ENCODE results near the gene TMEM25. TPM values are rescaled to one million over a fixed set of nuclear protein-coding genes. Genes with fewer than 3 reads are reported as not detected.

TMEM25 gene
- total RNA-seq, 4 donors from 2014 or later, result 36.9 to 57.1 (median 51.8) TPM

DNA sequence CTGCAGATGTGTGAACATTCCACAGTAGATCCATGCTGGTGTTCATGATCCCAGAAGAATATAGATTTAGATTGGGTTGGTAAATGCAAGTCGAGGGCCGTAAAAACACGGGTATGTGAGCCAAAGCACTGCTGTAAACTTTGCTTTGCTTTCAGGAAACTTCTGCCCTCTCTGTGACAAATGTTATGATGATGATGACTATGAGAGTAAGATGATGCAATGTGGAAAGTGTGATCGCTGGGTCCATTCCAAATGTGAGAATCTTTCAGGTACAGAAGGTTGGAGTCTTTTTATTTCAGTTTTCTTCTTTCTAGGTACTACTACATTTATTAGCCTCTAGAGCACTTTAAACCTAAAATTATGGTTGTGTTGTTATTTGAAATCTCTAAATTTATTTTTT, 40.0 kb upstream of the TMEM25 start:
- Histone ChIP-seq H3K36me3 (peaks cover 13 to 98% of the 10 kb centered on the region in 2 donors), H3K4me3 (no peak overlapping the region)
- 71 to 75% methylated on average over 4 of the region's 4 CpGs for WGBS, 2 donors (ENCODE audit: low coverage in 1 of 2)

DNA sequence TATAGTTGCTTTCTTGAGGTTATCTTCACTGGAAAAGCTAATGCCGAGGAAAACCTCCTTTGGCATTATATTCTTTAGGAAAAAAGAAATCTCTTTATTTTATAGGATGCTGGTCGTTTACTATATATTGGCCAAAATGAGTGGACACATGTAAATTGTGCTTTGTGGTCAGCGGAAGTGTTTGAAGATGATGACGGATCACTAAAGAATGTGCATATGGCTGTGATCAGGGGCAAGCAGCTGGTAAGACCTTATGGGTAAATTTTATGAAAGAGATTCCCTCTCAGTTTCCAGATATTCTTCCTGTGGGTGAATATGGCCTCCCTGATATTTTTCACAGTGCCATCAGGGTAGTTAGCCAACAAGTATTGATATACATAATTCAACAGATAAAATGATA, 33.2 kb upstream of the TMEM25 start:
- Histone ChIP-seq H3K36me3 (peaks cover 28 to 100% of the 10 kb centered on the region in 2 donors), H3K27ac (no peak overlapping the region), H3K4me1 (no peaks in the 10 kb centered on the region), H3K9me3 (no peaks in the 10 kb centered on the region), H3K27me3 (no peaks in the 10 kb centered on the region), H3K4me3 (no peak overlapping the region)
- no peak for TF ChIP-seq EP300 (IDR thresholded peaks at IDR 0.05)
- TF ChIP-seq, protein P1, sequence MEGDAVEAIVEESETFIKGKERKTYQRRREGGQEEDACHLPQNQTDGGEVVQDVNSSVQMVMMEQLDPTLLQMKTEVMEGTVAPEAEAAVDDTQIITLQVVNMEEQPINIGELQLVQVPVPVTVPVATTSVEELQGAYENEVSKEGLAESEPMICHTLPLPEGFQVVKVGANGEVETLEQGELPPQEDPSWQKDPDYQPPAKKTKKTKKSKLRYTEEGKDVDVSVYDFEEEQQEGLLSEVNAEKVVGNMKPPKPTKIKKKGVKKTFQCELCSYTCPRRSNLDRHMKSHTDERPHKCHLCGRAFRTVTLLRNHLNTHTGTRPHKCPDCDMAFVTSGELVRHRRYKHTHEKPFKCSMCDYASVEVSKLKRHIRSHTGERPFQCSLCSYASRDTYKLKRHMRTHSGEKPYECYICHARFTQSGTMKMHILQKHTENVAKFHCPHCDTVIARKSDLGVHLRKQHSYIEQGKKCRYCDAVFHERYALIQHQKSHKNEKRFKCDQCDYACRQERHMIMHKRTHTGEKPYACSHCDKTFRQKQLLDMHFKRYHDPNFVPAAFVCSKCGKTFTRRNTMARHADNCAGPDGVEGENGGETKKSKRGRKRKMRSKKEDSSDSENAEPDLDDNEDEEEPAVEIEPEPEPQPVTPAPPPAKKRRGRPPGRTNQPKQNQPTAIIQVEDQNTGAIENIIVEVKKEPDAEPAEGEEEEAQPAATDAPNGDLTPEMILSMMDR (IDR thresholded peaks at IDR 0.05), result no peak
- no peak for TF ChIP-seq POLR2A (IDR thresholded peaks at IDR 0.05)
- TF ChIP-seq POLR2AphosphoS5 (IDR thresholded peaks at IDR 0.05), result no peak
- 88 to 90% methylated on average over 4 of the region's 4 CpGs for WGBS, 2 donors (ENCODE audit: low coverage in 1 of 2)
- no peak for ATAC-seq

More for the DNA sequence above, 40.0 kb upstream of the TMEM25 start:
- Histone ChIP-seq H3K27me3 (no peaks in the 10 kb centered on the region), H3K27ac (no peak overlapping the region), H3K4me1 (no peaks in the 10 kb centered on the region), H3K9me3 (no peaks in the 10 kb centered on the region)
- TF ChIP-seq POLR2A (IDR thresholded peaks at IDR 0.05), result no peak
- no peak for TF ChIP-seq EP300 (IDR thresholded peaks at IDR 0.05)
- TF ChIP-seq POLR2AphosphoS5 (IDR thresholded peaks at IDR 0.05), result no peak
- TF ChIP-seq, protein P1 (IDR thresholded peaks at IDR 0.05), result no peak
- ATAC-seq, result no peak

DNA sequence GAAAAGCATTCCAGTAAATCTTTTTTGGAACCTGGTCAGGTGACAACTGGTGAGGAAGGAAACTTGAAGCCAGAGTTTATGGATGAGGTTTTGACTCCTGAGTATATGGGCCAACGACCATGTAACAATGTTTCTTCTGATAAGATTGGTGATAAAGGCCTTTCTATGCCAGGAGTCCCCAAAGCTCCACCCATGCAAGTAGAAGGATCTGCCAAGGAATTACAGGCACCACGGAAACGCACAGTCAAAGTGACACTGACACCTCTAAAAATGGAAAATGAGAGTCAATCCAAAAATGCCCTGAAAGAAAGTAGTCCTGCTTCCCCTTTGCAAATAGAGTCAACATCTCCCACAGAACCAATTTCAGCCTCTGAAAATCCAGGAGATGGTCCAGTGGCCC, 27.8 kb upstream of the TMEM25 start:
- Histone ChIP-seq H3K4me1 (no peaks in the 10 kb centered on the region), H3K27me3 (no peaks in the 10 kb centered on the region), H3K36me3 (peaks cover 21 to 100% of the 10 kb centered on the region in 2 donors), H3K27ac (no peak overlapping the region), H3K9me3 (no peaks in the 10 kb centered on the region), H3K4me3 (no peak overlapping the region)
- 52 to 67% methylated on average over 3 of the region's 3 CpGs for WGBS, 2 donors (ENCODE audit: low coverage in 1 of 2)
- no peak for ATAC-seq
- TF ChIP-seq POLR2AphosphoS5 (IDR thresholded peaks at IDR 0.05) (no peak), POLR2A (IDR thresholded peaks at IDR 0.05) (no peak), EP300 (IDR thresholded peaks at IDR 0.05) (no peak)
- TF ChIP-seq, protein P1 (IDR thresholded peaks at IDR 0.05), result no peak

DNA sequence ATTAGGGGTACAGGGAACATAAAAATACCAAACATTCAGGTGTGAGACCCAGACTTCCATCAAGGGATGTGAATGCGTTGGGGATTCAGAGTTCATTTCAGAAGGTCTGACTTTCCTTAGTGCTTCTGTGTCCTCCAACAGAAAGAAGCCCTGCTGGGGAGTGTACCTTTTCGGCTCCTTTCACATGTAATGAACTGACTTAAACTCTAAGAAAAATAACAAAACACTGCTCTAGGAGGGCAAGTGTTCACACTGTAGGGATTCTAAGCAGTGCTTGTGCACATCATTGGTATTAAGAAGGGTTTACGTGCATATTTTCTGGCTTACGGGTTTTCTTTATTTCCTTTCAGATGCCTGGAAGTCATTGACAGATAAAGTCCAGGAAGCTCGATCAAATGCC, 19.4 kb upstream of the TMEM25 start:
- Histone ChIP-seq H3K27me3 (no peaks in the 10 kb centered on the region), H3K9me3 (no peaks in the 10 kb centered on the region), H3K36me3 (peaks cover 17 to 100% of the 10 kb centered on the region in 2 donors), H3K4me3 (no peak overlapping the region), H3K4me1 (no peaks in the 10 kb centered on the region), H3K27ac (no peak overlapping the region)
- ATAC-seq, result no peak
- WGBS, 2 donors (ENCODE audit: low coverage in 1 of 2), result 61 to 82% methylated on average over 4 to 5 of the region's 5 CpGs
- TF ChIP-seq, protein P1 (IDR thresholded peaks at IDR 0.05), result no peak
- TF ChIP-seq POLR2AphosphoS5 (IDR thresholded peaks at IDR 0.05) (no peak), POLR2A (IDR thresholded peaks at IDR 0.05) (no peak), EP300 (IDR thresholded peaks at IDR 0.05) (no peak)

DNA sequence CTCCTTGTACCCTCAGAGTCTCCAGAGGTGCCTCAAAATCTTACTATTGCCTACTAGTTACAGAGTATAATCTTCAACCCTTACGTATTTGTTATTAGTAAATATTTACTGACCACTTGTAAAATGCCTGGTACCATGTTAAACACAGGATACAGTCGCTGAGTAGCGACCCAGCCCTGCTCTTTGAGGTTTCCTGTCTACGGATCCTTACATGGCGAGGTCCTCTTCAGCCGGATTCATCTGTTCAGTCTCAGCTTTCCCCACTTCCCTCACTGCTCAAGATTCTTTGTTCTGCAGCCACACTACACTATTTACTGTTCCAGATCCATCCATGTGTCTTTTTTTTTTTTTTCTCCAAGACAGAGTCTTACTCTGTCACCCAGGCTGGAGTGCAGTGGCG, 16.9 kb upstream of the TMEM25 start:
- no peak for ATAC-seq
- H3K36me3 ChIP-seq, result peaks cover 17 to 98% of the 10 kb centered on the region in 2 donors
- TF ChIP-seq POLR2A (IDR thresholded peaks at IDR 0.05) (no peak), POLR2AphosphoS5 (IDR thresholded peaks at IDR 0.05) (no peak), EP300 (IDR thresholded peaks at IDR 0.05) (no peak)
- TF ChIP-seq, protein P1 (IDR thresholded peaks at IDR 0.05), result no peak
- WGBS, 2 donors (ENCODE audit: low coverage in 1 of 2), result 71 to 79% methylated on average over 6 to 7 of the region's 7 CpGs
- no peaks in the 10 kb centered on the region for H3K27me3 ChIP-seq
- H3K27ac ChIP-seq, result no peak overlapping the region
- no peaks in the 10 kb centered on the region for H3K4me1 ChIP-seq
- no peak overlapping the region for H3K4me3 ChIP-seq
- H3K9me3 ChIP-seq, result no peaks in the 10 kb centered on the region
